ENCODE results near the gene ASPHD2.

ASPHD2 gene, protein sequence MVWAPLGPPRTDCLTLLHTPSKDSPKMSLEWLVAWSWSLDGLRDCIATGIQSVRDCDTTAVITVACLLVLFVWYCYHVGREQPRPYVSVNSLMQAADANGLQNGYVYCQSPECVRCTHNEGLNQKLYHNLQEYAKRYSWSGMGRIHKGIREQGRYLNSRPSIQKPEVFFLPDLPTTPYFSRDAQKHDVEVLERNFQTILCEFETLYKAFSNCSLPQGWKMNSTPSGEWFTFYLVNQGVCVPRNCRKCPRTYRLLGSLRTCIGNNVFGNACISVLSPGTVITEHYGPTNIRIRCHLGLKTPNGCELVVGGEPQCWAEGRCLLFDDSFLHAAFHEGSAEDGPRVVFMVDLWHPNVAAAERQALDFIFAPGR

GRCh38 chr22:26428515-26429457 is at the start of gene ASPHD2:
Gene ASPHD2, plus strand, starts transcription at chr22:26429260. Its CDS starts 4,356 bp downstream, at chr22:26433616.
- Histone ChIP-seq H3K4me1 (no peaks in the 10 kb centered on the region), H3K4me3 (ENCODE audit: low read depth, low read length) (peak within 1 kb of the TSS; percentile 67), H3K27ac (peak within 1 kb of the TSS; percentile 20), H3K79me2 (no peaks in the 10 kb centered on the region), H3K4me2 (ENCODE audit: low read length) (peak within 1 kb of the TSS; percentile 85), H2AFZ (peak within 1 kb of the TSS; percentile 81), H3K36me3 (ENCODE audit: control insufficient read depth, insufficient read depth, low read length) (no peaks in the 10 kb centered on the region), H3K27me3 (ENCODE audit: control insufficient read depth, insufficient read depth, low read length) (no peaks in the 10 kb centered on the region), H3K9me3 (ENCODE audit: control insufficient read depth, low read length) (no peaks in the 10 kb centered on the region), H3K9ac (no peak within 1 kb of the TSS)
- TF ChIP-seq, protein P1, sequence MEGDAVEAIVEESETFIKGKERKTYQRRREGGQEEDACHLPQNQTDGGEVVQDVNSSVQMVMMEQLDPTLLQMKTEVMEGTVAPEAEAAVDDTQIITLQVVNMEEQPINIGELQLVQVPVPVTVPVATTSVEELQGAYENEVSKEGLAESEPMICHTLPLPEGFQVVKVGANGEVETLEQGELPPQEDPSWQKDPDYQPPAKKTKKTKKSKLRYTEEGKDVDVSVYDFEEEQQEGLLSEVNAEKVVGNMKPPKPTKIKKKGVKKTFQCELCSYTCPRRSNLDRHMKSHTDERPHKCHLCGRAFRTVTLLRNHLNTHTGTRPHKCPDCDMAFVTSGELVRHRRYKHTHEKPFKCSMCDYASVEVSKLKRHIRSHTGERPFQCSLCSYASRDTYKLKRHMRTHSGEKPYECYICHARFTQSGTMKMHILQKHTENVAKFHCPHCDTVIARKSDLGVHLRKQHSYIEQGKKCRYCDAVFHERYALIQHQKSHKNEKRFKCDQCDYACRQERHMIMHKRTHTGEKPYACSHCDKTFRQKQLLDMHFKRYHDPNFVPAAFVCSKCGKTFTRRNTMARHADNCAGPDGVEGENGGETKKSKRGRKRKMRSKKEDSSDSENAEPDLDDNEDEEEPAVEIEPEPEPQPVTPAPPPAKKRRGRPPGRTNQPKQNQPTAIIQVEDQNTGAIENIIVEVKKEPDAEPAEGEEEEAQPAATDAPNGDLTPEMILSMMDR (IDR thresholded peaks at IDR 0.05), result no peak

DNA sequence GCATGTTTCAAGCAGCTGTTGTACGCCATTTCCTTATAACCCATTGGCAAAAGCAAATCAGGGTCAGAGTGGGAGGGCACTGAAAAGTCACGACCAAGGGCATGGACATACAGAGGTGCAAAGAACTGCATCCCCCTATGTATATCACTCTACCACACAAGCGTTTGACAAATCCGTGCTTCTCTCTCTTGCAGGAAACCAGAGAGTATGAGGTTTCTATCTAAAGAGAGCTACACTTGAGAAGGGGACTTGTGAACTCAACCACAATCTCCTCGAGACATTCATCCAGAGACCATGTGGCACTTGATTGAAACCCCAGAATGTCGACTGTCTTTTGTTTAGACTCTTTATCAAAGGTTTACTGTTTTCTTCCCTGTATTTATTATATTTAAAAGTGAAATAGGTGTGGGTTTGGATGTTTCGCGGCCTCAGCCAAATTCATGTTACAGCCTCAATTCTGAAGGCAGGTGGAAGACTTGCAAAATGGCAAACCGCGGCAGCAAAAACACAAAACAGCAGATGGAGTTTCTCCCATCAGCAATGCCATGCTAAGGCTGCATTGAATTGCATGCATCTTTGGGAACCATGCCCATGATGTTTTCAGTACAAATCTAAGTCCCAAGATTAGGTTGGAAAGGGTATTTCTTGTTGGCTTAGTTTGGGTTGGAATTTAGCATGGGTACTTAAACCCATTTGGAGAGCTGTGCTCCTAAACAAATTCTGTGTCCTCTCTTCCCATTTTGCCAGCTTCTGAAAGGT is 48.8 kb upstream of the ASPHD2 start:
- Histone ChIP-seq H3K27ac (no peak overlapping the region), H3K27me3 (ENCODE audit: control insufficient read depth, insufficient read depth, low read length) (no peaks in the 10 kb centered on the region), H3K4me1 (no peaks in the 10 kb centered on the region), H2AFZ (no peak overlapping the region), H3K79me2 (no peaks in the 10 kb centered on the region), H3K9ac (no peak overlapping the region), H3K9me3 (ENCODE audit: control insufficient read depth, low read length) (no peaks in the 10 kb centered on the region), H3K36me3 (ENCODE audit: control insufficient read depth, insufficient read depth, low read length) (no peaks in the 10 kb centered on the region), H3K4me3 (ENCODE audit: low read depth, low read length) (no peak overlapping the region), H3K4me2 (ENCODE audit: low read length) (no peak overlapping the region)
- TF ChIP-seq, protein P1 (IDR thresholded peaks at IDR 0.05), result no peak

GRCh38 chr22:26382782-26383181 is 46.3 kb upstream of the ASPHD2 start:
- Histone ChIP-seq H2AFZ (no peak overlapping the region), H3K4me1 (no peaks in the 10 kb centered on the region), H3K36me3 (ENCODE audit: control insufficient read depth, insufficient read depth, low read length) (no peaks in the 10 kb centered on the region), H3K27me3 (ENCODE audit: control insufficient read depth, insufficient read depth, low read length) (no peaks in the 10 kb centered on the region), H3K9me3 (ENCODE audit: control insufficient read depth, low read length) (no peaks in the 10 kb centered on the region), H3K79me2 (no peaks in the 10 kb centered on the region), H3K9ac (no peak overlapping the region), H3K4me2 (ENCODE audit: low read length) (no peak overlapping the region), H3K4me3 (ENCODE audit: low read depth, low read length) (no peak overlapping the region), H3K27ac (no peak overlapping the region)
- TF ChIP-seq, protein P1 (IDR thresholded peaks at IDR 0.05), result no peak

DNA sequence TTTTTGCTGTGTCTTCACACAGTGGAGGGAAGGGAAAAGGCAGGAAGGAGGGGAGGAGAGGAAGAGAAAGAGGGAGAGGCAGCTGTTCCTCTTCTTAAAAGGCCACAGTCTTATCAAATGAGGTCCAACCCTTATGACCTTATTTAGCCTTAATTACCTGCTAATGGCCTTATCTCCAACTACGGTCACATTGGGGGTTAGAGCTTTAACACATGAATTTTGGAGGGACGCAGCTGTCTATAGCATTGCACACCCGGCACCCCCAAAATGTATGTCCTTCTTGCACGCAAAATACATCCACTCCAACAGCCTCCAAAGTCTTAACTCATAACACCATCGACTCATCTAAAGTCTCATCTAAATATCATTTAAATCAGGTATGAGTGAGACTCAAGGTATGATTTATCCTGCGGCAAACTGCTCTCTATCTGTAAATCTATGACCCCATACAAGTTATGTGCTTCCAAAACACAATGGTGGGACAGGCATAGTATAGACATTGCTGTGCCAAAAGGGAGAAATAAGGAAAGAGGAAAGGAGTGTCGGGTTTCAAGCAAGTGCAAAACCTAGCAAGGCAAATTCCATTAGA is 45.0 kb upstream of the ASPHD2 start:
- Histone ChIP-seq H3K36me3 (ENCODE audit: control insufficient read depth, insufficient read depth, low read length) (no peaks in the 10 kb centered on the region), H2AFZ (no peak overlapping the region), H3K27me3 (ENCODE audit: control insufficient read depth, insufficient read depth, low read length) (no peaks in the 10 kb centered on the region), H3K4me2 (ENCODE audit: low read length) (no peak overlapping the region), H3K9ac (no peak overlapping the region), H3K27ac (no peak overlapping the region), H3K4me3 (ENCODE audit: low read depth, low read length) (no peak overlapping the region), H3K4me1 (no peaks in the 10 kb centered on the region), H3K9me3 (ENCODE audit: control insufficient read depth, low read length) (no peaks in the 10 kb centered on the region), H3K79me2 (no peaks in the 10 kb centered on the region)
- TF ChIP-seq, protein P1 (IDR thresholded peaks at IDR 0.05), result no peak
